Suprapubic skin (tissue), 4 donors: ENCODE results near the gene NRSN2. TPM values are rescaled to one million over a fixed set of nuclear protein-coding genes. Genes with fewer than 3 reads are reported as not detected.
"Not testable (repeated sequence)": the region's sequence is repeated elsewhere in the genome, so short reads cannot be mapped to it uniquely, and the experiment has no call there.

ENCODE experiments used
- DNase-seq, 2 donors: peaks; one replicate each; pipeline ENCODE4 v3.0.0-alpha.2; 2019; ENCODE audit warnings: low spot score in 2 of 2
- H3K27ac ChIP-seq: fragments of 200-600 bp; sonication (generic); one replicate; pipeline ENCODE4 v1.5.1; 2019
- H3K27me3 ChIP-seq: fragments of 200-600 bp; sonication (generic); one replicate; pipeline ENCODE4 v1.5.1; 2019
- H3K36me3 ChIP-seq: fragments of 200-600 bp; sonication (generic); one replicate; pipeline ENCODE4 v1.5.1; 2019
- H3K4me1 ChIP-seq: fragments of 200-600 bp; sonication (generic); one replicate; pipeline ENCODE4 v1.5.1; 2019
- H3K4me3 ChIP-seq: fragments of 200-600 bp; sonication (generic); one replicate; pipeline ENCODE4 v1.5.1; 2019; ENCODE audit warnings: mild to moderate bottlenecking
- H3K9me3 ChIP-seq: fragments of 200-600 bp; sonication (generic); one replicate; pipeline ENCODE4 v1.5.1; 2019
- CTCF ChIP-seq, 2 donors: fragments of 200-600 bp in 1 of 2; fragments of 450-650 bp in 1 of 2; sonication (generic) in 1 of 2; IDR thresholded peaks; one replicate each; pipeline ENCODE4 v1.5.1; 2016 to 2019; ENCODE audit warnings: antibody characterized with exemption in 2 of 2, mild to moderate bottlenecking in 1 of 2, moderate library complexity in 1 of 2
- EP300 ChIP-seq: sonication (generic); formaldehyde crosslinking; IDR thresholded peaks from one replicate; pipeline ENCODE4 v1.6.1; 2017; ENCODE audit warnings: antibody characterized with exemption
- POLR2A ChIP-seq, 2 donors: fragments of 450-650 bp; IDR thresholded peaks; one replicate each; pipeline ENCODE4 v1.6.1; 2017; ENCODE audit warnings: antibody characterized with exemption in 2 of 2, mild to moderate bottlenecking in 2 of 2, moderate library complexity in 2 of 2
- POLR2AphosphoS5 ChIP-seq, 3 donors: sonication (generic); formaldehyde crosslinking; IDR thresholded peaks; one replicate each; pipeline ENCODE4 v1.6.1; 2017; ENCODE audit warnings: antibody characterized with exemption in 3 of 3
- WGBS: methylation state at CpG from one replicate; pipeline ENCODE4 v1.1.5; 2018; 5-methylcytosine and 5-hydroxymethylcytosine counted together
- total RNA-seq, 4 donors: library from RNA; depleted of rRNA; stranded (reverse); fragments of >200 nt; gene quantifications; one replicate each; pipeline ENCODE4 v1.1.0, GENCODE V29; 2016

Gene NRSN2
- total RNA-seq, 4 donors from 2014 or later = 8.1 to 11.4 (median 10.9) TPM

DNA sequence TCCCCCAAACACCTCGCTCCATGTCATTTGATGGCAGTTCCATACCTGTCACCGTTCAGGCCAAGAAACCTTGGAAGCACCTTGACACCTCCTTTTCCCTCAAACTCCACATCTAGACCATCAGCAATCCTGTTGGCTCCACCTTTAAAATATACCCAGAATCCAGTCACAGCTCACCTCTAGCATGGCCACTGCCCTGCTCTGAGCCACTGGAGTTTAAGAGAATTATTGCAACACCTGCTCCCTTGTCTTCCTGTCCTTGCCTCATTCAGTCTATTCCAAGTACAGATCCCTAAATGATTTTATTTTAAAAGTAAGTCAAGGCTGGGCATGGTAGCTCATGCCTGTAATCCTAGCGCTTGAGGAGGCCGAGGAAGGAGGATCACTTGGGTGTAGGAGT is 22.0 kb downstream of the NRSN2 start:
- no peak for DNase-seq
- no peak for TF ChIP-seq POLR2AphosphoS5 (IDR thresholded peaks at IDR 0.05)
- Histone ChIP-seq H3K9me3 (no peaks in the 10 kb centered on the region), H3K36me3 (no peaks in the 10 kb centered on the region), H3K4me1 (peaks cover 35% of the 10 kb centered on the region), H3K27me3 (no peaks in the 10 kb centered on the region), H3K4me3 (no peak overlapping the region), H3K27ac (no peak overlapping the region)
- WGBS = 84% methylated on average over 4 of the region's 4 CpGs

DNA sequence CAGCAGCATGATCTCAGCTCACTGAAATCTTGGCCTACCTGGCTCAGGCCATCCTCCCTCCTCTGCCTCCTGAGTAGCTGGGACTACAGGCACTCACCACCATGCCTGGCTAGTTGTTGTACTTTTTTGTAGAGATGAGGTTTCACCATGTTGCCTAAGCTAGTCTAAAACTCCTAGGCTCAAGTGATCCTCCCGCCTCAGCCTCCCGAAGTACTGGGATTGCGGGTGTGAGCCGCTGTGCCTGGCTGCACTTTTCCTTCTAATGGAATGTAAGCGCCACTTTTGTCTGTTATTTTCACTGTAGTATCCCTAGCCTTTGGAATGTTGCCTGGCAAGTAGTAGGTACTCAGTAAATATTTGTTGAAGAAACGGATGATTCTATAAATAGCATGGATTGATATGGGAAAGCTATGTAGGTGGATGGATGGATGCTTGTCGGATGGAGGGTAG is 23.3 kb downstream of the NRSN2 start:
- no peaks in the 10 kb centered on the region for H3K27me3 ChIP-seq
- H3K36me3 ChIP-seq = no peaks in the 10 kb centered on the region
- DNase-seq = no peak
- no peak for TF ChIP-seq POLR2AphosphoS5 (IDR thresholded peaks at IDR 0.05)
- TF ChIP-seq POLR2A (IDR thresholded peaks at IDR 0.05) = no peak
- no peak for TF ChIP-seq CTCF (IDR thresholded peaks at IDR 0.05)
- TF ChIP-seq EP300 = no peak
- no peak overlapping the region for H3K27ac ChIP-seq
- WGBS = 74% methylated on average over 7 of the region's 7 CpGs
- no peaks in the 10 kb centered on the region for H3K9me3 ChIP-seq
- no peak overlapping the region for H3K4me3 ChIP-seq
- peaks cover 28% of the 10 kb centered on the region for H3K4me1 ChIP-seq

DNA sequence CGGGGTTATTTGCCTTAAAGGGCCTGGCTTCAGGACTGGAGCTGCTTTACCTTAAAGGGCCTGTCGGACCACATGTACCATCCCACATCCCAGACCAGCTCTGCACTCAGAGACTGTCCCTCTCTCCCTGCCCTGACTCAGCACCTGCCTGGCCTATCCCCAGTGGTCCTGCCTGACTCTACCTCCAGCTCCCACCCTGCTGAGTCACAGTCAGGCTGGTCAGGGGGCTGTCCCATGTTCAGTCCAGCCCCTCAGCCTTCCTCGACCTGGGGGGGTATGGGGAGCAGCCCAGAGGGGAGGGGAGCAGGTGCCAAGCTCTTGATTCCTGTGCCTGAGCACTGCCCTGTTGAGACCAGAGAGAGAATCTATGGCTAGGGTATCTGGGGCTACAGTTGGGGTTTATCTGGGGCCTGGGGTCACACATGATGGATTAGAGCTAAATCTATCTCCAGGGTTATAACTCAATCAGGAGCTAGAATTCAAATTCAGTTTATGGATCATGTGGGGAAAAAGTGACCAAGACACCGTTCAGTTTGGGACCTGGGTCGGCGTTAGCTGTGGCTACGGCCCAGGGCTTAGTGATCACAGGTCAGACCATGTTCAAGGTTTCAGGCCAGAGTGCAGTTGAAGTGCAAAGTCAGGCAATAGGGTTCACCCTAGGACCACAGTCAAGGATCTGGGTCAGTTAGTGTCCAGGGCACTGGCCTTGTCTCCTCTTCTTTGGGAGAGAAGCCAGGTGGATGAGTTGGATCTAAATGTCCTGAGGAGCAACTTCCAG is 24.3 kb downstream of the NRSN2 start:
- peaks cover 18% of the 10 kb centered on the region for H3K4me1 ChIP-seq
- 90% methylated on average over 6 of the region's 7 CpGs for WGBS
- no peak overlapping the region for H3K27ac ChIP-seq
- no peaks in the 10 kb centered on the region for H3K9me3 ChIP-seq
- H3K36me3 ChIP-seq = no peaks in the 10 kb centered on the region
- TF ChIP-seq CTCF (IDR thresholded peaks at IDR 0.05) (no peak), EP300 (no peak), POLR2AphosphoS5 (IDR thresholded peaks at IDR 0.05) (no peak), POLR2A (IDR thresholded peaks at IDR 0.05) (no peak)
- DNase-seq = no peak
- H3K4me3 ChIP-seq = no peak overlapping the region
- H3K27me3 ChIP-seq = no peaks in the 10 kb centered on the region

DNA sequence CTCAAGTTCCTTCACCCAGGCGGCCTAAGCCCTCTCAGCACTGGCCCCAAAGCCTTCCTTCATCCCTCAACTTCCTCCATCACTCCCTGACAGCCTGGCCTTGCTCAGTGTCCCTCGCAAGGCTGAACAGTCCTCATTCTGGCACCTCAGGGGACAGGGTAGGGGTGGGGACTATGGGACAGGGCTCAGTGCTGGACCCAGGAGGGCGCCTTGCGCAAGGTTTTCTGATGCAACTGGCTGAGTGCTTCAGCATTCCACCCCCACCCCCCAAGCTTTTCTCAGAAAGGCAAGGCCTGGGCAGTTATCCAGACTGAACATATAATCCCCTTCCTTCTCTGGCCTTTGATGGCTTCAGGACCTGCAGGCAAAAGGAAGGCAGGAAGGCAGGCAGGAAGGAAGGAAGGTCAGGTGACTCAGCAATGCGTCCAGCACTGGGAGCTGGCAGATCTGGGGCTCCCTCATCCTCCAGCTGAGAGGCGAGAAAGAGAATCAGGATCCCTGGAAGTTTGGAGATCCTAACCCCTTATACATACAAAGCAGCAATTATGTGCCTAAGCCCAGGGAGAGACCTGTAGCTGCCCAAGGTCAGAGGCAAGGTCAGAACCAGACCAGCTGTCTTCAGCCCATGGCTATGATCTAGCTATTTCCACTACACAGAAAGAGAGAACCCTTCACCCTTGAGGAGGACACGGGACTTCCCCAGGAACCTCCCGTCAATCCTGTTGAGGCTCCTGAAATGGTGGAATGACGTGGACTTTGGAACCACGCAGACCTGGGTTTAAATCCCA is 25.0 kb downstream of the NRSN2 start:
- peaks cover 11% of the 10 kb centered on the region for H3K4me1 ChIP-seq
- H3K9me3 ChIP-seq = no peaks in the 10 kb centered on the region
- no peaks in the 10 kb centered on the region for H3K36me3 ChIP-seq
- H3K4me3 ChIP-seq = no peak overlapping the region
- WGBS = 65% methylated on average over 10 of the region's 10 CpGs
- H3K27me3 ChIP-seq = no peaks in the 10 kb centered on the region
- TF ChIP-seq POLR2A (IDR thresholded peaks at IDR 0.05) (no peak), EP300 (no peak), CTCF (IDR thresholded peaks at IDR 0.05) (no peak), POLR2AphosphoS5 (IDR thresholded peaks at IDR 0.05) (no peak)
- no peak for DNase-seq
- no peak overlapping the region for H3K27ac ChIP-seq

GRCh38 chr20:372543-373082 is 25.7 kb downstream of the NRSN2 start:
- not testable (repeated sequence) for H3K27me3 ChIP-seq, H3K36me3 ChIP-seq, H3K9me3 ChIP-seq, DNase-seq, H3K27ac ChIP-seq, H3K4me3 ChIP-seq
- 90% methylated on average over 10 of the region's 11 CpGs for WGBS
- peaks cover 11% of the 10 kb centered on the region for H3K4me1 ChIP-seq
